ENCODE results near the gene SYT9. TPM values are rescaled to one million over a fixed set of nuclear protein-coding genes. Genes with fewer than 3 reads are reported as not detected.
"Not testable (repeated sequence)": the region's sequence is repeated elsewhere in the genome, so short reads cannot be mapped to it uniquely, and the experiment has no call there.

Gene SYT9
- total RNA-seq, 1 experiment from 2014 or later = 1.3 TPM

- DNase-seq = no peak
- H3K36me3 ChIP-seq (replicated peaks; ENCODE audit: control insufficient read depth, insufficient read depth, low read length) = no peaks in the 10 kb centered on the region
- H3K27me3 ChIP-seq (ENCODE audit: control insufficient read depth, insufficient read depth, low read length) = no peaks in the 10 kb centered on the region
- no peak overlapping the region for H3K4me3 ChIP-seq (ENCODE audit: insufficient read depth, low read depth, low read length)
These were observed 41.2 kb downstream of the SYT9 start for GRCh38 chr11:7292922-7293321.

DNA sequence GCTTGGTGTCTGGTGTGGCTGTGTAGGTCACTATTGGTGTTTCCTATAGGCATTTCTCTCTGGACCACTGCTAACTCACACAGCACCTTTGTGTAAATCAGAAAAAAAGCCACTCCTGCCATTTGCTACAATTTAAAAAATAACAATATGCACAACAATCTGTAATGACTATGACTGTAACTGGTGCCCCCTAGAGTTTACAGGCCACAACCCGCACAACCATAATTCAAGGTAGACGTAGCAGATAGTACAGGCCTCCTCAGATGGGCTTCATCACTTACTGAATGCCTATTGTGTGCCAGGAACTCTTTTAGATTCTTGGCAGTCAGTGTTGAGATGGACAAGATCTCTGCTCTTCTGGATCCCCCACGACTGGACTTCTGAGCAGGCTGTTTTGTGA, 47.7 kb downstream of the SYT9 start:
- DNase-seq = no peak
- no peak overlapping the region for H3K4me3 ChIP-seq (ENCODE audit: insufficient read depth, low read depth, low read length)
- H3K36me3 ChIP-seq (replicated peaks; ENCODE audit: control insufficient read depth, insufficient read depth, low read length) = no peaks in the 10 kb centered on the region
- H3K27me3 ChIP-seq (ENCODE audit: control insufficient read depth, insufficient read depth, low read length) = no peaks in the 10 kb centered on the region

- H3K27me3 ChIP-seq (ENCODE audit: control insufficient read depth, insufficient read depth, low read length) = no peaks in the 10 kb centered on the region
- no peaks in the 10 kb centered on the region for H3K36me3 ChIP-seq (replicated peaks; ENCODE audit: control insufficient read depth, insufficient read depth, low read length)
- no peak overlapping the region for H3K4me3 ChIP-seq (ENCODE audit: insufficient read depth, low read depth, low read length)
- no peak for DNase-seq
These were observed 48.6 kb downstream of the SYT9 start for GRCh38 chr11:7300281-7300680.

- no peak overlapping the region for H3K4me3 ChIP-seq (ENCODE audit: insufficient read depth, low read depth, low read length)
These were observed 51.4 kb downstream of the SYT9 start for GRCh38 chr11:7303146-7303545.

DNA sequence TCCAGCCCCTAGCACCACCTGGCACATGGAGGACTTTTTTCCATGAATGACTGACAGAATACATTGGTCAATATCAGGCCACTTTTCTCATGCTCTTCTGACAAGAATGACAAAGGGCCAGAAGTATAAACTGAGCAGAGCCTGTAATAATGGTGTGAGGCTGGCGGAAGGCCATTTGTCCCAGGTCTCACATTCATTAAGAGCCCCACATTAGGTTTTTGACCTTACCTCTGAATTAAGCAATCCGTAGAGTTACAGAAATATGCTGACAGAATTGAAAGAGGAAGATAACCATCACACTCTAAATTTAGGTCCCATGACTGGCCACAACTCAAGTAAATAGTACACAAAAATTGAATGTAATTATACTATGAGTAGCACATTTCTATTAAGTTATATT, 55.2 kb downstream of the SYT9 start:
- H3K27me3 ChIP-seq (ENCODE audit: control insufficient read depth, insufficient read depth, low read length) = no peaks in the 10 kb centered on the region
- H3K4me3 ChIP-seq (ENCODE audit: insufficient read depth, low read depth, low read length) = no peak overlapping the region
- DNase-seq = no peak
- no peaks in the 10 kb centered on the region for H3K36me3 ChIP-seq (replicated peaks; ENCODE audit: control insufficient read depth, insufficient read depth, low read length)

More at GRCh38 chr11:7303146-7303545, 51.4 kb downstream of the SYT9 start:
- H3K36me3 ChIP-seq (replicated peaks; ENCODE audit: control insufficient read depth, insufficient read depth, low read length) = no peaks in the 10 kb centered on the region
- H3K27me3 ChIP-seq (ENCODE audit: control insufficient read depth, insufficient read depth, low read length) = no peaks in the 10 kb centered on the region
- DNase-seq = no peak

GRCh38 chr11:7307836-7308235, 56.1 kb downstream of the SYT9 start:
- H3K4me3 ChIP-seq (ENCODE audit: insufficient read depth, low read depth, low read length) = no peak overlapping the region
- H3K27me3 ChIP-seq (ENCODE audit: control insufficient read depth, insufficient read depth, low read length) = no peaks in the 10 kb centered on the region
- no peaks in the 10 kb centered on the region for H3K36me3 ChIP-seq (replicated peaks; ENCODE audit: control insufficient read depth, insufficient read depth, low read length)
- no peak for DNase-seq

DNA sequence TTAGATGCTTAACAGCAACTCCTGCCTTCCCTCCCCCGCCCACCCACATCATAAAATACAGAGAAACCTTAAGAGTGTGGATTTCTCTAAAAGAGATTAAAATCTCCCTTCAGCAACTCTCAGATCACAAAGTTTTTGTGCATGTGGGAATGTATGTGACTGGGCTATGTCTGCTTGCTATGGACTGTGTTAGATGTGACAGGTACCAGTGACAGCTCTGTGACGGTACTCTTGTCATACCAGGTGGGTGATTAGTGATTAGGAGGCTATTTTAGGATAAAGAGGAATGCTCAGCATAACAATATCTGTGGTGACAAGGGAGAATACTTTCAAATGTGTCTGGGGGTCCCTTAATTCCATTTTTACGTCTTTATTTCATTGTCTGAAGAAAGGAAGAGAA, 60.2 kb downstream of the SYT9 start:
- H3K27me3 ChIP-seq (ENCODE audit: control insufficient read depth, insufficient read depth, low read length) = no peaks in the 10 kb centered on the region
- no peak overlapping the region for H3K4me3 ChIP-seq (ENCODE audit: insufficient read depth, low read depth, low read length)
- no peaks in the 10 kb centered on the region for H3K36me3 ChIP-seq (replicated peaks; ENCODE audit: control insufficient read depth, insufficient read depth, low read length)
- DNase-seq = no peak

GRCh38 chr11:7314811-7315604, 63.3 kb downstream of the SYT9 start:
- Histone ChIP-seq H3K27me3 (ENCODE audit: control insufficient read depth, insufficient read depth, low read length) (no peaks in the 10 kb centered on the region), H3K4me3 (ENCODE audit: insufficient read depth, low read depth, low read length) (no peak overlapping the region), H3K36me3 (replicated peaks; ENCODE audit: control insufficient read depth, insufficient read depth, low read length) (no peaks in the 10 kb centered on the region)
- no peak for DNase-seq

DNA sequence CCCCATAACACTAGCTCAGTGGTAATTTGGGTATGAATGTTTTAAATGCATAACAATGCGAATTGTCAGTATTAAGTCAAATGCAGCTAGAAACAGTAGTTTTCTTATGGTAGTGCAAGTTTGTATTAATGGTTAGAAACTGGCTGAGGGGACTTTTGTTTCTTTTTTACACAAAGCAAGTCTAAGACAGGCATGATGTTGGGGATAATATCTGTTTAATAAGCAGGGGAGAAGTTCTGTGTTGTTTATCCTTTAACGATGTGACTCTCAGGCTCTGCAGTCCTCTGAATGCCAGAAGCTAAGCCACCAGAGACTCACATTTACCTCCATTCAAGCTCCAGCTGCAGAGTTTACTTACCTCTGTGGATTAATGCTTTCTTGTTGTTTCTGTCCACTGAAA, 67.8 kb downstream of the SYT9 start:
- Histone ChIP-seq H3K4me3 (ENCODE audit: insufficient read depth, low read depth, low read length) (no peak overlapping the region), H3K36me3 (replicated peaks; ENCODE audit: control insufficient read depth, insufficient read depth, low read length) (no peaks in the 10 kb centered on the region), H3K27me3 (ENCODE audit: control insufficient read depth, insufficient read depth, low read length) (no peaks in the 10 kb centered on the region)
- DNase-seq = no peak

GRCh38 chr11:7320306-7320705, 68.6 kb downstream of the SYT9 start:
- Histone ChIP-seq H3K27me3 (ENCODE audit: control insufficient read depth, insufficient read depth, low read length) (no peaks in the 10 kb centered on the region), H3K4me3 (ENCODE audit: insufficient read depth, low read depth, low read length) (no peak overlapping the region), H3K36me3 (replicated peaks; ENCODE audit: control insufficient read depth, insufficient read depth, low read length) (no peaks in the 10 kb centered on the region)
- DNase-seq = no peak

GRCh38 chr11:7321473-7322450, 70.1 kb downstream of the SYT9 start:
- no peak for DNase-seq

GRCh38 chr11:7332451-7332850, 80.7 kb downstream of the SYT9 start:
- no peak for DNase-seq
- H3K36me3 ChIP-seq (replicated peaks; ENCODE audit: control insufficient read depth, insufficient read depth, low read length) = no peaks in the 10 kb centered on the region
- no peaks in the 10 kb centered on the region for H3K27me3 ChIP-seq (ENCODE audit: control insufficient read depth, insufficient read depth, low read length)
- H3K4me3 ChIP-seq (ENCODE audit: insufficient read depth, low read depth, low read length) = no peak overlapping the region

More at GRCh38 chr11:7321473-7322450, 70.1 kb downstream of the SYT9 start:
- H3K36me3 ChIP-seq (replicated peaks; ENCODE audit: control insufficient read depth, insufficient read depth, low read length) = no peaks in the 10 kb centered on the region
- H3K27me3 ChIP-seq (ENCODE audit: control insufficient read depth, insufficient read depth, low read length) = no peaks in the 10 kb centered on the region
- no peak overlapping the region for H3K4me3 ChIP-seq (ENCODE audit: insufficient read depth, low read depth, low read length)

DNA sequence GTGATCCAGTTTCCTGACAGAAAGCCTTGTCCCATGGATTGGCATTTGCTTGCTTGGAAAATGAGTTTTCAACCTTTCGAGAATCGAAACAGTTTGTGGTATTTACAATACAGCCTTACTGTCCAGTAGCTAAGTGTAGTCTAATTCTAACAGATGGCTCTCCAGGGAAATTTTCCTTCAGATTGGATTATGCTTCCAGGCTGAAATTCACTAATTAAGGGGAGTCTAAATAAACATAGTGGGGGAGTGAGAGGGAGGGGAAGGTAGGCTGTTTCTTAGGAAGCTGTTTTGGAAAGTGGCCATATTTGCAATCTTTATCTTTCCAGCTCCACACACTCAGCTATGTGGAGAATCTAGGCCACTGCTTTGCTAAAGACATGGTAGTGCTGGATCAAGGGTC, 81.3 kb downstream of the SYT9 start:
- no peak for DNase-seq
- Histone ChIP-seq H3K4me3 (ENCODE audit: insufficient read depth, low read depth, low read length) (no peak overlapping the region), H3K27me3 (ENCODE audit: control insufficient read depth, insufficient read depth, low read length) (no peaks in the 10 kb centered on the region)

DNA sequence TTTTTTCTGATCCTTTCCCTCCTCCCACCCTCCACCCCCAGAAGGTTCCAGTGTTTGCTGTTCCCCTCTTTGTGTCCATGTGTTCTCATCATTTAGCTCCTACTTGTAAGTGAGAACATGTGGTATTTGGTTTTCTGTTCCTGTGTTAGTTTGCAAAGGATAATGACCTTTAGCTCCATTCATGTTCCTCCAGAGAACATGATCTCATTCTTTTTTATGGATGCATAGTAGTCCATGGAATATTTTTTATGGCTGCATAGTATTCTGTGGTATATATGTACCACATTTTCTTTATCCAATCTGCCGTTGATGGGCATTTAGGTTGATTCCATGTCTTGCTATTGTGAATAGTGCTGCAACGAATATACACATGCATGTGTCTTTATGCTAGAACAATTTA, 83.7 kb downstream of the SYT9 start:
- not testable (repeated sequence) for DNase-seq; H3K36me3 ChIP-seq (replicated peaks; ENCODE audit: control insufficient read depth, insufficient read depth, low read length); H3K27me3 ChIP-seq (ENCODE audit: control insufficient read depth, insufficient read depth, low read length); H3K4me3 ChIP-seq (ENCODE audit: insufficient read depth, low read depth, low read length)

More for the DNA sequence above, 81.3 kb downstream of the SYT9 start:
- no peaks in the 10 kb centered on the region for H3K36me3 ChIP-seq (replicated peaks; ENCODE audit: control insufficient read depth, insufficient read depth, low read length)

- H3K4me3 ChIP-seq (ENCODE audit: insufficient read depth, low read depth, low read length) = no peak overlapping the region
- H3K36me3 ChIP-seq (replicated peaks; ENCODE audit: control insufficient read depth, insufficient read depth, low read length) = no peaks in the 10 kb centered on the region
- DNase-seq = no peak
- peaks cover 1% of the 10 kb centered on the region; the same call in 1 of the 2 replicates for H3K27me3 ChIP-seq (ENCODE audit: control insufficient read depth, insufficient read depth, low read length)
These were observed 89.8 kb downstream of the SYT9 start for GRCh38 chr11:7341551-7341950.

Measured in H7 (cell line).